Gastroesophageal sphincter (tissue), 4 donors: ENCODE data around the gene KAZN. TPM values are rescaled to one million over a fixed set of nuclear protein-coding genes. Genes with fewer than 3 reads are reported as not detected.

Source experiments
- ATAC-seq: fragments of 150-250 bp; one replicate; pipeline ENCODE4 v1.9.1; 2016; ENCODE audit warnings: mild to moderate bottlenecking, moderate library complexity
- H3K27ac ChIP-seq, 4 donors: fragments of 200-600 bp; sonication (generic) in 3 of 4; 1 replicate in 3 of 4; 2 replicates in 1 of 4; pipeline ENCODE4 v1.5.1; 2016 to 2019
- H3K27me3 ChIP-seq: fragments of 200-600 bp; sonication (generic); one replicate; pipeline ENCODE4 v1.5.1; 2019
- H3K36me3 ChIP-seq, 2 donors: fragments of 200-600 bp; sonication (generic); one replicate each; pipeline ENCODE4 v1.5.1; 2019; ENCODE audit warnings: control low read depth in 1 of 2
- H3K4me1 ChIP-seq, 3 donors: fragments of 200-600 bp; sonication (generic); 1 replicate in 2 of 3; 2 replicates in 1 of 3; pipeline ENCODE4 v1.5.1; 2016 to 2019; ENCODE audit warnings: control low read depth in 2 of 3
- H3K4me3 ChIP-seq, 2 donors: fragments of 200-600 bp; sonication (generic); one replicate each; pipeline ENCODE4 v1.5.1; 2019; ENCODE audit warnings: mild to moderate bottlenecking in 1 of 2, moderate library complexity in 1 of 2
- H3K9me3 ChIP-seq, 3 donors: fragments of 200-600 bp; sonication (generic); one replicate each; pipeline ENCODE4 v1.5.1; 2017 to 2019; ENCODE audit warnings: control low read depth in 2 of 3
- EP300 ChIP-seq: sonication (generic); formaldehyde crosslinking; IDR thresholded peaks from one replicate; pipeline ENCODE4 v1.6.1; 2017; ENCODE audit warnings: antibody characterized with exemption, mild to moderate bottlenecking
- POLR2A ChIP-seq, 2 donors: fragments of 450-650 bp; IDR thresholded peaks; one replicate each; pipeline ENCODE4 v1.6.1; 2017; ENCODE audit warnings: antibody characterized with exemption in 2 of 2, mild to moderate bottlenecking in 2 of 2, moderate library complexity in 1 of 2
- POLR2AphosphoS5 ChIP-seq: sonication (generic); formaldehyde crosslinking; IDR thresholded peaks from one replicate; pipeline ENCODE4 v1.6.1; 2017; ENCODE audit warnings: antibody characterized with exemption
- WGBS, 2 donors: methylation state at CpG; one replicate each; pipeline ENCODE4 v1.1.5; 2018; ENCODE audit warnings: low coverage in 1 of 2; 5-methylcytosine and 5-hydroxymethylcytosine counted together
- total RNA-seq, 4 donors: library from RNA; depleted of rRNA; stranded (reverse); fragments of >200 nt; gene quantifications; one replicate each; pipeline ENCODE4 v1.1.0, GENCODE V29; 2016
- TF ChIP-seq, protein P1 (sequence below), 4 experiments: fragments of 200-600 bp in 2 of 4; fragments of 450-650 bp in 2 of 4; sonication (generic) in 1 of 4; IDR thresholded peaks; one replicate each; pipeline ENCODE4 v1.5.1; 2017 to 2019; ENCODE audit warnings: antibody characterized with exemption in 4 of 4, mild to moderate bottlenecking in 2 of 4, moderate library complexity in 2 of 4

KAZN gene
- total RNA-seq, 4 donors from 2014 or later, result 6.5 to 16.6 (median 11.5) TPM

DNA sequence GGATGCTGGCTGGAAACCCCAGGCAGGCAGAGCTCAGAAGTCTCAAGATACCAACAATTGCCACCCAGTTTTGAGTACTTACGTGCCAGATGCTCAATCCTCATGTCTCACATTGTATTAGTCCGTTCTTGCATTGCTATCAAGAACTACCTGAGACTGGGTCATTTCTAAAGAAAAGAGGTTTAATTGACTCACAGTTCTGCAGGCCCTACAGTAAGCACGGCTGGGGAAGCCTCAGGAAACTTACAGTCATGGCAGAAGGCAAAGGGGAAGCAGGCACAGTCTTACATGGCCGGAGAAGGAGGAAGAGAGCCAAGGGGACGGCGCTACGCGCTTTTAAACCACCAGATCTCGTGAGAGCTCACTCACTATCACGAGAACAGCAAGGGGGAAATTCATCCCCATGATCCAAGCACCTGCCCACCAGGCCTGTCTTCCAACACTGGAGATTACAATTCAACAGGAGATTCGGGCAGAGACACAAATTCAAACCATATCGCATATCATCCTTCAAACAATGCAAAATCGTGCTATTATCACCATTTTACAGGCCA, 58.0 kb downstream of the KAZN start:
- TF ChIP-seq, protein P1, sequence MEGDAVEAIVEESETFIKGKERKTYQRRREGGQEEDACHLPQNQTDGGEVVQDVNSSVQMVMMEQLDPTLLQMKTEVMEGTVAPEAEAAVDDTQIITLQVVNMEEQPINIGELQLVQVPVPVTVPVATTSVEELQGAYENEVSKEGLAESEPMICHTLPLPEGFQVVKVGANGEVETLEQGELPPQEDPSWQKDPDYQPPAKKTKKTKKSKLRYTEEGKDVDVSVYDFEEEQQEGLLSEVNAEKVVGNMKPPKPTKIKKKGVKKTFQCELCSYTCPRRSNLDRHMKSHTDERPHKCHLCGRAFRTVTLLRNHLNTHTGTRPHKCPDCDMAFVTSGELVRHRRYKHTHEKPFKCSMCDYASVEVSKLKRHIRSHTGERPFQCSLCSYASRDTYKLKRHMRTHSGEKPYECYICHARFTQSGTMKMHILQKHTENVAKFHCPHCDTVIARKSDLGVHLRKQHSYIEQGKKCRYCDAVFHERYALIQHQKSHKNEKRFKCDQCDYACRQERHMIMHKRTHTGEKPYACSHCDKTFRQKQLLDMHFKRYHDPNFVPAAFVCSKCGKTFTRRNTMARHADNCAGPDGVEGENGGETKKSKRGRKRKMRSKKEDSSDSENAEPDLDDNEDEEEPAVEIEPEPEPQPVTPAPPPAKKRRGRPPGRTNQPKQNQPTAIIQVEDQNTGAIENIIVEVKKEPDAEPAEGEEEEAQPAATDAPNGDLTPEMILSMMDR (IDR thresholded peaks at IDR 0.05), result no peak
- TF ChIP-seq EP300, result no peak
- TF ChIP-seq POLR2AphosphoS5, result no peak
- TF ChIP-seq POLR2A (IDR thresholded peaks at IDR 0.05), result no peak
- 86 to 90% methylated on average over 2 to 9 of the region's 13 CpGs for WGBS, 2 donors

DNA sequence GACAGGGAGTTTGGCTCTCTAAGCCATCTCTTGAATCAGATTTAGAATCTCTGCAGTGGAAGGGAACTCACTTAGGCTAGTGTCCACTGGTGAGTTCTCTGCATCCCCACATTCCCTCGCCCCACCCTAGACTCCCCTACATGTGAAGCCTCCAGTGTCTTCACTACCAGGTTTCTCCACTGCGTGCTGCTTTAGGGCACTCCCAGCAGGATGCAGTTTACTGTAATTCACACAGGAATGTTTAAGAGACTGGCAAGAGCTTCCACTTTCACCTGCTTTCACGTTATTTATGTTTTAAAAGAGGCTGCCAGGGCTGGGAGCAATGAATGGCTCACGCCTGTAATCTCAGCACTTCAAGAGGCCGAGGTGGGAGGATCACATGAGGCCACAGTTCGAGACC, 60.2 kb downstream of the KAZN start:
- 88 to 100% methylated on average over 2 to 6 of the region's 6 CpGs for WGBS, 2 donors
- Histone ChIP-seq H3K36me3 (no peaks in the 10 kb centered on the region), H3K4me1 (no peaks in the 10 kb centered on the region), H3K4me3 (no peak overlapping the region), H3K9me3 (no peaks in the 10 kb centered on the region), H3K27me3 (peaks cover 12% of the 10 kb centered on the region), H3K27ac (no peak overlapping the region)
- no peak for ATAC-seq
- TF ChIP-seq, protein P1 (IDR thresholded peaks at IDR 0.05), result no peak
- TF ChIP-seq POLR2A (IDR thresholded peaks at IDR 0.05) (no peak), EP300 (no peak), POLR2AphosphoS5 (no peak)

More for the DNA sequence above, 58.0 kb downstream of the KAZN start:
- peaks cover 6% of the 10 kb centered on the region for H3K27me3 ChIP-seq
- H3K27ac ChIP-seq, result no peak overlapping the region
- no peaks in the 10 kb centered on the region for H3K36me3 ChIP-seq
- no peaks in the 10 kb centered on the region for H3K9me3 ChIP-seq
- no peaks in the 10 kb centered on the region for H3K4me1 ChIP-seq
- H3K4me3 ChIP-seq, result no peak overlapping the region
- no peak for ATAC-seq

DNA sequence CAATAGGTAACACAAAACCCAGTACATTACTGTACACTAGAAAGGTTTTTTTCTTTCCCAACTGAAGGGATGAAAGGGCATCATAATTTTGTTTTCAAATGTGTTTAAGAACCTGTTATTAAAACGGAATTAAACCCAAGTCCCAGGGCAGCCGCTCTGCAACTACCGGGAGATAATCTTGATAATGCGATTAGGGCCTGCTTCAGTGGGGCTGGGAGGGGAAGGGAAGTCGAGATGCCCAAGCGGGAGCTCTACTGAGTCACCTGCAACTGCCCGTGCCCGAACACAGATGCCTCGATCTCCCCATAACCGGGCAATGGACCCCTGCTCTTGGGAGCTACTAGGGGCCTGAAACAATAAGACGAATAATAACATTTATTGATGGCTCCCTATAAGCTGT, 61.4 kb downstream of the KAZN start:
- no peaks in the 10 kb centered on the region for H3K9me3 ChIP-seq
- H3K4me1 ChIP-seq, result no peaks in the 10 kb centered on the region
- peaks cover 12% of the 10 kb centered on the region for H3K27me3 ChIP-seq
- no peak for ATAC-seq
- no peak overlapping the region for H3K4me3 ChIP-seq
- H3K36me3 ChIP-seq, result no peaks in the 10 kb centered on the region
- TF ChIP-seq, protein P1 (IDR thresholded peaks at IDR 0.05), result no peak
- no peak for TF ChIP-seq POLR2A (IDR thresholded peaks at IDR 0.05)
- TF ChIP-seq EP300, result no peak
- TF ChIP-seq POLR2AphosphoS5, result no peak
- H3K27ac ChIP-seq, result no peak overlapping the region
- 81 to 100% methylated on average over 3 to 11 of the region's 11 CpGs for WGBS, 2 donors

DNA sequence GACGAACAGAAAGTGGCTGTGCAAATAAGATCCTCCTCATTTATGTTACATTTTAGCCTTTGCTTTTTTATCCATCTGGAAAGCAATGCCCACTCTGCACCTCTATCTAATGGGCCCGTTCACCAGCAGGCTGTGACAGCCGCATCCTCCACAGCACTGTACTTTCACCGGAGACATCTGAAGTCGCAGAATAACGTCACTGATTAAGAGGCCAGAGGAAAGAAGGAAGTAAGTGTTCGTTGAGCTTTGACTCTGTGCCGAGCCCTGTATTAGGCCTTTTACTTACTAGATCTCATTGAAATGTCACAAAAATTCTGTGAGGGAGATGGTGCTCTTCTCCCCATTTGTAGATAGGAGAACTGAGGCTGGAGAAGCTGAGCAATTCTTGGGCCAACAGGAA, 62.3 kb downstream of the KAZN start:
- Histone ChIP-seq H3K27me3 (peaks cover 10% of the 10 kb centered on the region), H3K4me3 (no peak overlapping the region), H3K27ac (peak overlapping the region in 3 of 4 donors; percentile 39 to 52 (median 51)), H3K9me3 (no peaks in the 10 kb centered on the region), H3K4me1 (no peaks in the 10 kb centered on the region), H3K36me3 (no peaks in the 10 kb centered on the region)
- 46 to 59% methylated on average over 5 to 8 of the region's 8 CpGs for WGBS, 2 donors
- peak; percentile 35 for ATAC-seq
- TF ChIP-seq POLR2AphosphoS5 (no peak), EP300 (no peak), POLR2A (IDR thresholded peaks at IDR 0.05) (no peak)
- TF ChIP-seq, protein P1 (IDR thresholded peaks at IDR 0.05), result no peak

DNA sequence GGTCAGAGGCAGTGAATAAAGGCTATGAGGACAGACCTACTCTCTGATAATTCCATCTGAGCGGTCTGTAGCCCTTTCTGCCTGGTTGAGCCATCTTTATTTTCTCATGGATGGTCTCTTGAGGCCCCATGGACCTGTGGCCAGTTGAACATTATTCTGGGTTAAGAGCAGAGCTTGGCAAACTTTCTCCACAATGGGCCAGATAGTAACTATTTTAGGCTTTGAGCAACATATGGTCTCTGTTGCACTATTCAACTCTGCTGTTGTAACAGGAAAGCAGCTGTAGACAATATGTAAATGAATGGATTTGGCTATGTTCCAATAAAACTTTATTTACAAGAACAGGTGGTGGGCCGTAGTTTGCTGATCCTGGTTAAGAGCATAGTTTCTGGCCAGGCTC, 62.7 kb downstream of the KAZN start:
- Histone ChIP-seq H3K27ac (peak overlapping the region in 3 of 4 donors; percentile 39 to 52 (median 51)), H3K27me3 (peaks cover 6% of the 10 kb centered on the region), H3K9me3 (no peaks in the 10 kb centered on the region), H3K4me1 (no peaks in the 10 kb centered on the region), H3K4me3 (no peak overlapping the region), H3K36me3 (no peaks in the 10 kb centered on the region)
- peak; percentile 67 for TF ChIP-seq POLR2AphosphoS5
- no peak for TF ChIP-seq EP300
- WGBS, 2 donors, result 40% methylated on average over 1 of the region's 2 CpGs; no CpG with 5 or more reads in 1 of the 2 donors
- peak; percentile 86 for ATAC-seq
